HepG2 (cell line): ENCODE data around the gene IGFBP6. TPM values are rescaled to one million over a fixed set of nuclear protein-coding genes. Genes with fewer than 3 reads are reported as not detected.

Source experiments
- BCL3 ChIP-seq: sonication (generic); formaldehyde crosslinking; IDR thresholded peaks from 2 replicates; pipeline ENCODE4 v1.5.1; 2020; ENCODE audit warnings: mild to moderate bottlenecking, missing genetic modification reagents, moderate library complexity
- DZIP1 ChIP-seq: sonication (generic); formaldehyde crosslinking; IDR thresholded peaks from 2 replicates; pipeline ENCODE4 v1.5.0; 2020; ENCODE audit warnings: mild to moderate bottlenecking, missing genetic modification reagents
- E2F2 ChIP-seq: sonication (generic); formaldehyde crosslinking; IDR thresholded peaks from 2 replicates; pipeline ENCODE4 v1.4.0; 2020; ENCODE audit warnings: missing genetic modification reagents, borderline replicate concordance
- EHMT2 ChIP-seq: fragments of 200-600 bp; sonication (generic); IDR thresholded peaks from 2 replicates; pipeline ENCODE4 v1.7.0; 2017; ENCODE audit warnings: antibody characterized with exemption, low read depth, low read length, borderline replicate concordance
- ETS1 ChIP-seq: sonication (generic); formaldehyde crosslinking; IDR thresholded peaks from 2 replicates; pipeline ENCODE4 v1.4.0; 2020; ENCODE audit warnings: missing genetic modification reagents
- MTERF4 ChIP-seq: sonication (generic); formaldehyde crosslinking; IDR thresholded peaks from 2 replicates; pipeline ENCODE4 v1.8.0; 2023; ENCODE audit warnings: mild to moderate bottlenecking, missing genetic modification reagents
- PHF20 ChIP-seq: sonication (generic); formaldehyde crosslinking; IDR thresholded peaks from 2 replicates; pipeline ENCODE4 v1.5.0; 2020; ENCODE audit warnings: mild to moderate bottlenecking, missing genetic modification reagents
- REST ChIP-seq, 2 experiments: IDR thresholded peaks; 2 replicates each; pipeline ENCODE4 v1.6.1; 2011 to 2012; ENCODE audit warnings: low read length in 2 of 2, borderline replicate concordance in 1 of 2, low read depth in 1 of 2, mild to moderate bottlenecking in 1 of 2, moderate library complexity in 1 of 2
- ZNF260 ChIP-seq: sonication (generic); formaldehyde crosslinking; IDR thresholded peaks from 2 replicates; pipeline ENCODE4 v1.4.0; 2020; ENCODE audit warnings: missing genetic modification reagents, low read depth, mild to moderate bottlenecking, borderline replicate concordance
- ZNF556 ChIP-seq: sonication (generic); formaldehyde crosslinking; IDR thresholded peaks from 2 replicates; pipeline ENCODE4 v1.4.0; 2020; ENCODE audit warnings: mild to moderate bottlenecking, missing genetic modification reagents, borderline replicate concordance
- ZNF597 ChIP-seq: sonication (generic); formaldehyde crosslinking; IDR thresholded peaks from 2 replicates; pipeline ENCODE4 v1.5.0; 2020; ENCODE audit warnings: missing genetic modification reagents
- ZNF781 ChIP-seq: sonication (generic); formaldehyde crosslinking; IDR thresholded peaks from 2 replicates; pipeline ENCODE4 v1.5.1; 2020; ENCODE audit warnings: borderline replicate concordance, mild to moderate bottlenecking, missing genetic modification reagents; ENCODE audit errors: not compliant biosample characterization
- polyA plus RNA-seq, 8 experiments: library from polyadenylated mRNA; depleted of rRNA in 3 of 8; stranded (reverse) in 7 of 8; unstranded in 1 of 8; fragments of >200 nt; fragmentation: Illumina TruSeq in 4 of 8; extraction: Trizol in 4 of 8; gene quantifications; 2 replicates each; pipeline versions ENCODE4 v1.2.1 to v1.2.3, GENCODE V29; 2011 to 2016; ENCODE audit warnings: low read depth in 4 of 8, missing spikeins in 1 of 8, mixed read lengths in 1 of 8; ENCODE audit not compliant: insufficient read depth in 1 of 8
- total RNA-seq, 5 experiments: library from RNA; depleted of rRNA; stranded (reverse); fragments of >200 nt; fragmentation: Illumina TruSeq; extraction: Trizol; gene quantifications; 2 replicates each; pipeline ENCODE4 v1.2.3, GENCODE V29; 2016; ENCODE audit warnings: low read depth in 1 of 5

IGFBP6 gene
- total and polyA plus RNA-seq, 2 of the 13 experiments (the other 11 are each of a cell fraction or from before 2014, with no cell fraction given) = 3.9 to 25.2 TPM

- TF ChIP-seq ZNF260 (CRISPR knock-in tag) (no peak), E2F2 (CRISPR knock-in tag) (no peak), ZNF781 (CRISPR knock-in tag) (no peak), ZNF597 (CRISPR knock-in tag) (no peak), REST (IDR thresholded peaks at IDR 0.05; ENCODE audit: borderline replicate concordance in 1 of 2, low read depth in 1 of 2, low read length in 2 of 2) (no peak), MTERF4 (no peak), BCL3 (CRISPR knock-in tag) (no peak), EHMT2 (no peak), DZIP1 (no peak), PHF20 (no peak), ETS1 (CRISPR knock-in tag) (no peak), ZNF556 (no peak)
These were observed 1.8 kb downstream of the IGFBP6 start (continued) for GRCh38 chr12:53099071-53099882.
